Mesenchymal stem cell (in vitro differentiated cells and primary cell): ENCODE data around the gene STARD8.
"Not testable (repeated sequence)": the region's sequence is repeated elsewhere in the genome, so short reads cannot be mapped to it uniquely, and the experiment has no call there.

Source experiments
- DNase-seq: peaks from one replicate; pipeline ENCODE4 v3.0.0-alpha.2; 2013
- H2AFZ ChIP-seq: one replicate; pipeline ENCODE4 v1.6.1; 2013; ENCODE audit warnings: low read depth, mild to moderate bottlenecking, control low read depth, inconsistent platforms, low read length, moderate library complexity
- H2AK5ac ChIP-seq: 2 replicates; pipeline ENCODE4 v1.6.1; 2013; ENCODE audit warnings: low read length, moderate library complexity, mild to moderate bottlenecking, inconsistent platforms; ENCODE audit not compliant: severe bottlenecking
- H2BK120ac ChIP-seq: one replicate; pipeline ENCODE4 v1.6.1; 2013; ENCODE audit warnings: low read depth, mild to moderate bottlenecking, inconsistent platforms, low read length, moderate library complexity
- H2BK12ac ChIP-seq, 2 experiments: one replicate each; pipeline ENCODE4 v1.6.1; 2013; ENCODE audit warnings: inconsistent platforms in 2 of 2, low read length in 2 of 2, mild to moderate bottlenecking in 2 of 2, moderate library complexity in 2 of 2, control low read depth in 1 of 2
- H2BK15ac ChIP-seq: one replicate; pipeline ENCODE4 v1.6.1; 2013; ENCODE audit warnings: mild to moderate bottlenecking, low read depth, inconsistent platforms; ENCODE audit not compliant: poor library complexity, severe bottlenecking
- H2BK5ac ChIP-seq: 2 replicates; pipeline ENCODE4 v1.6.1; 2013; ENCODE audit warnings: low read depth, mild to moderate bottlenecking, low read length, control low read depth, inconsistent platforms; ENCODE audit not compliant: poor library complexity, severe bottlenecking
- H3K14ac ChIP-seq, 2 experiments: one replicate each; pipeline ENCODE4 v1.6.1; 2013; ENCODE audit warnings: inconsistent platforms in 2 of 2, low read length in 2 of 2, control low read depth in 1 of 2, mild to moderate bottlenecking in 1 of 2, moderate library complexity in 1 of 2
- H3K18ac ChIP-seq, 2 experiments: one replicate each; pipeline ENCODE4 v1.6.1; 2013; ENCODE audit warnings: inconsistent platforms in 2 of 2, low read length in 2 of 2, control low read depth in 1 of 2, low read depth in 1 of 2, mild to moderate bottlenecking in 1 of 2
- H3K23ac ChIP-seq, 2 experiments: one replicate each; pipeline ENCODE4 v1.6.1; 2013; ENCODE audit warnings: inconsistent platforms in 2 of 2, low read length in 2 of 2, mild to moderate bottlenecking in 2 of 2, moderate library complexity in 2 of 2, control low read depth in 1 of 2
- H3K27ac ChIP-seq: 2 replicates; pipeline ENCODE4 v1.5.1; 2013; ENCODE audit warnings: mild to moderate bottlenecking, moderate library complexity, low read length, control low read depth, inconsistent platforms; ENCODE audit not compliant: poor library complexity, severe bottlenecking
- H3K27me3 ChIP-seq, 2 experiments: 2 replicates each; pipeline versions ENCODE4 v1.6.1 to v1.7.0; 2013; ENCODE audit warnings: low read length in 2 of 2, mild to moderate bottlenecking in 2 of 2, moderate library complexity in 2 of 2, control low read depth in 1 of 2, inconsistent platforms in 1 of 2; ENCODE audit not compliant: control insufficient read depth in 1 of 2, insufficient read depth in 1 of 2
- H3K36me3 ChIP-seq, 2 experiments: 2 replicates each; pipeline versions ENCODE4 v1.6.1 to v1.7.0; 2013; ENCODE audit warnings: low read length in 2 of 2, control low read depth in 1 of 2, inconsistent platforms in 1 of 2, low read depth in 1 of 2, mild to moderate bottlenecking in 1 of 2; ENCODE audit not compliant: insufficient read depth in 2 of 2, control insufficient read depth in 1 of 2
- H3K4ac ChIP-seq, 2 experiments: one replicate each; pipeline ENCODE4 v1.6.1; 2013; ENCODE audit warnings: inconsistent platforms in 2 of 2, low read length in 2 of 2, mild to moderate bottlenecking in 2 of 2, moderate library complexity in 2 of 2, control low read depth in 1 of 2, low read depth in 1 of 2
- H3K4me1 ChIP-seq: 2 replicates; pipeline ENCODE4 v1.6.1; 2013; ENCODE audit warnings: low read depth, low read length, control low read depth; ENCODE audit not compliant: control insufficient read depth, insufficient read depth
- H3K4me2 ChIP-seq: 2 replicates; pipeline ENCODE4 v1.6.1; 2013; ENCODE audit warnings: low read length, mild to moderate bottlenecking, inconsistent platforms; ENCODE audit not compliant: poor library complexity, severe bottlenecking
- H3K4me3 ChIP-seq, 2 experiments: 2 replicates each; pipeline versions ENCODE4 v1.5.1 to v1.7.0; 2013; ENCODE audit warnings: low read length in 2 of 2, mild to moderate bottlenecking in 2 of 2, control low read depth in 1 of 2, low read depth in 1 of 2; ENCODE audit not compliant: insufficient read depth in 1 of 2
- H3K79me1 ChIP-seq: replicated peaks from 2 replicates; pipeline ENCODE4 v1.6.1; 2013; ENCODE audit warnings: mild to moderate bottlenecking, control low read depth, low read length, inconsistent platforms; ENCODE audit not compliant: poor library complexity, severe bottlenecking
- H3K9ac ChIP-seq: 2 replicates; pipeline ENCODE4 v1.7.0; 2013; ENCODE audit warnings: mild to moderate bottlenecking, low read length, moderate library complexity
- H3K9me3 ChIP-seq: 2 replicates; pipeline ENCODE4 v1.7.0; 2013; ENCODE audit warnings: mild to moderate bottlenecking, low read length; ENCODE audit not compliant: control insufficient read depth
- H4K8ac ChIP-seq: one replicate; pipeline ENCODE4 v1.6.1; 2013; ENCODE audit warnings: inconsistent platforms, mild to moderate bottlenecking, low read length, moderate library complexity
- H4K91ac ChIP-seq: one replicate; pipeline ENCODE4 v1.6.1; 2013; ENCODE audit warnings: mild to moderate bottlenecking, low read length, inconsistent platforms
- WGBS: methylation state at CpG from one replicate; pipeline ENCODE4 v1.1.7; 2013; ENCODE audit warnings: mixed read lengths; 5-methylcytosine and 5-hydroxymethylcytosine counted together

Gene STARD8

DNA sequence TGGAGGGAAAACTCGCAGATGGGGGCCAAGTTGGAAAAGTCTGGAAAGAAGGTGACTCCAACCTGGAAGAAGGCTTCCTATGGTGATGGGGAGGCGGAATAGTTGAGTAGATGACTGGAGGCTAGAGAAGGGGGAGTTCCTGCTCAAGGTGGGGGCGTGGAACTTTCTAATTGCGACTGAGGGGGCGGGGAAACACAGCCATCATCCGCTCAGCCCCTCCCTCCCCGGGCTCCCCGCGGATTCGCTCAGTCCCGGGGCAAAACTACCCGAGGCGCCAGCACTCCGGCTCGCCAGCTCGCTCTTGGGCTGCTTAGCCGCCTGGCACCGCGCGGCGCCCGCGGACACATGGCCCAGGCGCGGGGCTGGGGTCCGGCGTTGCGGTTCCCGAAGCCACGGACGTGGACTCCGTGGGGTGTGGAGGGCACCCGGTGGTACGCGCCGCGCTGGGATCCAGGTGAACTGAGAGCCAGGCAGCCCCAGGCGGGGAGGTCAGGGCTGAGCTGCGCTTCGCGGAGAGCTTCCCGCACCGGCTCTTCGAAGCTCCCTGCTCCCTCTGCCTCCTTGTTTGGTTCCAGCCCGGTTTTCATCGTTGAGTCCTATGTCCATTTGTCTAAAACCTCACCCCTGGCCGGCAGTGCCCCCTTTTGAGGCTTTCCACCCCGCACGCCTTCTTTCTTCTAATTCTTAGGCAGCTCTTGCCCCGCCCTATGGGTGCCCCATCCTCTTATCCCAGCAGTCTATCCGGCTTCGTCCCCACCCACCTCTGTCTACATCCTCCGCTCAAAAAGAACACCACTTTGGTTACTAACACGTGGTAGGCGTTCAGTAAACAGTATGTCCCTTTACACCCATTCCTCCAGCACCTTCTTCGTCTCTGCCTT lies 38.9 kb downstream of the STARD8 start:
- H4K91ac ChIP-seq: no peak overlapping the region
- no peak overlapping the region for H2AK5ac ChIP-seq
- WGBS: 8% methylated on average over 49 of the region's 56 CpGs
- no peaks in the 10 kb centered on the region for H3K79me1 ChIP-seq
- peaks cover 0 to 61% of the 10 kb centered on the region in 2 experiments for H3K27me3 ChIP-seq
- no peak overlapping the region for H4K8ac ChIP-seq
- no peak overlapping the region for H2BK5ac ChIP-seq
- no peak overlapping the region for H2BK120ac ChIP-seq
- peak; percentile 26 for DNase-seq
- H3K18ac ChIP-seq: peak overlapping the region in 1 of 2 experiments; percentile 57
- peaks cover 15% of the 10 kb centered on the region for H3K4me1 ChIP-seq
- no peak overlapping the region for H3K14ac ChIP-seq
- H3K9ac ChIP-seq: peak overlapping the region; percentile 57
- H3K4me2 ChIP-seq: peak overlapping the region; percentile 91
- no peaks in the 10 kb centered on the region for H3K9me3 ChIP-seq
- H3K4me3 ChIP-seq: peak overlapping the region; percentile 58 to 68
- H2AFZ ChIP-seq: peak overlapping the region; percentile 71
- no peak overlapping the region for H2BK15ac ChIP-seq
- no peak overlapping the region for H2BK12ac ChIP-seq
- H3K23ac ChIP-seq: no peak overlapping the region
- no peak overlapping the region for H3K27ac ChIP-seq
- H3K36me3 ChIP-seq: no peaks in the 10 kb centered on the region
- no peak overlapping the region for H3K4ac ChIP-seq

DNA sequence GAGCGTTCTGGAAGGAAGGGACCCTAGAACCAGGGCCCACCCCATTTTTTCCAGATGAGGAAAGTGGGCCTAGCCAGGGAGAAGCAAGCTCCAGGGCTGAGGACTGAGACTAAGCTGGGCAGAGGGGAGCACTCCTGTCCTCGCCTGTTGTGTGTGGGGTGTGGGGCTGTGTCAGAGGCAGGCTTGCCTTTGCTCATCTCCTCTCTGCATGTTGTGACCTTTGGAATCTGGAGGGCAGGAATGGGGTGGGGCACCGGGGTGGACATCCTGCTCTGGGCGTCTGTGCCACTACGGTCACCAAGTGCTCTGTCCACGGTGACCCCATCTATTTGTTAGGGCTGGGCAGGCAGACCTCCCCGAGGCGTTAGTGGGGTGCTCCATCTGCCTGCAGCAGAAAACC lies 41.5 kb downstream of the STARD8 start:
- H4K91ac ChIP-seq, H3K18ac ChIP-seq, H3K23ac ChIP-seq, H3K4me3 ChIP-seq, H3K9me3 ChIP-seq, H2BK120ac ChIP-seq, H4K8ac ChIP-seq, H3K27ac ChIP-seq, H3K9ac ChIP-seq, H3K4ac ChIP-seq, H2BK5ac ChIP-seq, H3K14ac ChIP-seq, H2AK5ac ChIP-seq, H3K4me2 ChIP-seq, H2BK12ac ChIP-seq, H3K79me1 ChIP-seq, H2AFZ ChIP-seq, H3K36me3 ChIP-seq, H2BK15ac ChIP-seq, DNase-seq: not testable (repeated sequence)
- 88% methylated on average over 5 of the region's 8 CpGs for WGBS
- Histone ChIP-seq H3K27me3 (peaks cover 0 to 47% of the 10 kb centered on the region in 2 experiments), H3K4me1 (peaks cover 16% of the 10 kb centered on the region)

DNA sequence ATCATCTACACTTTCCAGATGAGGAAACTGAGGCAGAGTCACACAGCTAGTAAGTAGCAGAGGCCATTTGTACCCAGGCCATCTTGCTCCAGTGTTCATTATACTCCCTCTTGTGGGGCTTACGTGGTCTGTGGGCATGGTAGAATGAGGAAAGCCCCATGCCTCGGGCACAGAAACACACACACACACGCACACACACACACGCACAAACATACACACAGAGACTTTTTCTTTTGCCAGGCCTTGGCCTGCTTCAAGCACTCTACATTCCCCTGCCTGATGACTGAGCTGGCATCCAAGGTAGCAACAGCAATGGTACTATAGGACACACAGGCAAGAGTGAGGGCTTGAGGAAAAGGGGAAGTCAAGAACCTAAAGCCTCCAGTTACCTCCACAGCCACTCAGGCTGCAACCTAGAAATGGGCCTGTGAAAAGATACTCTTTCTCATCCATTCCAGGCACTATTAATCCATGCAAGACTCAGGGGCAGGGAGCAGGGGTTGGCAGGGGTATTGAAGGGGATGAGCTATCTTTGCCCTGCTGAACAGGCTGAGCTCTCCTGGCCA lies 43.6 kb downstream of the STARD8 start:
- no peak overlapping the region for H3K23ac ChIP-seq
- H3K27me3 ChIP-seq: peaks cover 0 to 34% of the 10 kb centered on the region in 2 experiments
- no peak overlapping the region for H2BK120ac ChIP-seq
- no peak overlapping the region for H3K4ac ChIP-seq
- no peak overlapping the region for H4K8ac ChIP-seq
- no CpG with 5 or more reads among the region's 4 CpGs for WGBS
- no peak overlapping the region for H2AFZ ChIP-seq
- H2BK15ac ChIP-seq: no peak overlapping the region
- H3K79me1 ChIP-seq: no peaks in the 10 kb centered on the region
- H3K4me3 ChIP-seq: no peak overlapping the region
- peaks cover 14% of the 10 kb centered on the region for H3K4me1 ChIP-seq
- DNase-seq: no peak
- no peak overlapping the region for H3K18ac ChIP-seq
- H3K27ac ChIP-seq: no peak overlapping the region
- no peak overlapping the region for H3K14ac ChIP-seq
- H3K36me3 ChIP-seq: no peaks in the 10 kb centered on the region
- H2AK5ac ChIP-seq: no peak overlapping the region
- no peak overlapping the region for H2BK5ac ChIP-seq
- H4K91ac ChIP-seq: no peak overlapping the region
- H3K9me3 ChIP-seq: no peaks in the 10 kb centered on the region
- no peak overlapping the region for H3K4me2 ChIP-seq
- H3K9ac ChIP-seq: no peak overlapping the region
- H2BK12ac ChIP-seq: no peak overlapping the region

DNA sequence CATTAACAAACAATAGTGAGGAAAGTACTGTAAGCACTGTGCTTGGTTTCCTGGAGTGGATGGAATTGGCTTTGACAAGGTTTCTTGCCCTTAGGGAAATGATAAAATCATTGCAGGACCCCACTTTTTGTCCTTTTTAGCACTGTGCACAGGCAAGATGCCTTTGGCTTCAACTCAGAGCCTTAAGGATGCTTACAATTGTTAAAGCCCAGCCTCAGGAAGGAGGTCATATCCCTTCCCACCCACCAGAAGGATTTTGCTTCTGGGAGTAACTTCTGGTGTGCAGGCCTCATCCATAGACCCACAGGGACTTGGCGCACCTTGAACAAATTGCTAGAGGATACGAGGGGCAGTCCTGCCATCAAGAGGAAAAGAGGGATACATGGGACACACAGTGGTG lies 44.5 kb downstream of the STARD8 start:
- 97% methylated on average over 2 of the region's 2 CpGs for WGBS
- DNase-seq: no peak

More for the DNA sequence above, 44.5 kb downstream of the STARD8 start:
- no peak overlapping the region for H3K23ac ChIP-seq
- no peak overlapping the region for H3K4me3 ChIP-seq
- no peak overlapping the region for H3K14ac ChIP-seq
- peaks cover 0 to 38% of the 10 kb centered on the region in 2 experiments for H3K27me3 ChIP-seq
- H3K4me2 ChIP-seq: no peak overlapping the region
- H2BK5ac ChIP-seq: no peak overlapping the region
- no peaks in the 10 kb centered on the region for H3K36me3 ChIP-seq
- no peaks in the 10 kb centered on the region for H3K9me3 ChIP-seq
- no peak overlapping the region for H2BK120ac ChIP-seq
- no peak overlapping the region for H2BK15ac ChIP-seq
- no peak overlapping the region for H3K4ac ChIP-seq
- H4K8ac ChIP-seq: no peak overlapping the region
- H3K18ac ChIP-seq: no peak overlapping the region
- no peaks in the 10 kb centered on the region for H3K79me1 ChIP-seq
- H3K4me1 ChIP-seq: peaks cover 13% of the 10 kb centered on the region
- no peak overlapping the region for H3K27ac ChIP-seq
- no peak overlapping the region for H2BK12ac ChIP-seq
- H4K91ac ChIP-seq: no peak overlapping the region
- H2AFZ ChIP-seq: no peak overlapping the region
- no peak overlapping the region for H2AK5ac ChIP-seq
- no peak overlapping the region for H3K9ac ChIP-seq
